Measurements from ENCODE around the gene ARL6IP5. TPM values are rescaled to one million over a fixed set of nuclear protein-coding genes. Genes with fewer than 3 reads are reported as not detected.

ARL6IP5 gene
- total RNA-seq, 1 experiment from 2014 or later = 41.5 TPM

DNA sequence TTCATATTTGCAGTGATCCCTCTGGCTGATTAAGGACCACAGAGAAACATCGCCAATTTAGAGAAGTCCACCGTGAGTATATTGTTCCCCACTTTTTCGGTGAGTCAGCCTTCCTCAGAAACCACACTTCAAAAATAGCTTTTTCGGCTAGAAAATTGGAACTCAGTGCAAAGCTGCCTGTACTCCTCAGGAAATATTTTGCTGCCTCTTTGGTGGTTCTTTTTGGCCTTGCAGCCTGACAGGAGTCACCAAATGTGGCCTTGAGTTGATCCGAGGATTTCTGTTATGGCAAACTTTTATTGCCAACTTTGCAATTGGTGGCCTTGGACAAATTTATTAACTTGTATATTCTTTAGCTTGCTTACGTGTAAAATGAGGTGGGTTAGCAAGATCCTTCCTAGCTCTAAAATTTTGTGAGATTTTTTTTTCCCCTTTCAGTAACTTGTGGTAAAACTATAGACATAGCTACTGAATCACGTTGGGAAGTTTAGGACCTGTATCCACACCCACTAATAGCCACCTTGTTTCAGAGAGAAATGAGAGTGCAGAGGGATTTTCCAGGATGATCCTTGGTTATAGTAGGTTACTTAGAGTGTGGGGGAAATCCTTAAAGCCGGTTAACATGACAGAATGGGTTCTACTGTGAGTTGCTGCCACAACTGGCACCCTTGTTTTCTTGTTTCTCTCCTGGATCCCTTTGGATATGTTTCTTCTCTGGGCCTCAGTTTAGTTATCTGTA is 9.9 kb downstream of the ARL6IP5 start:
- DNase-seq (ENCODE audit: low read depth, low spot score) (no peak), ATAC-seq (no peak)
- POLR2A ChIA-PET = no interaction called here
- Histone ChIP-seq H3K9me3 (ENCODE audit: control insufficient read depth, insufficient read depth, low read depth, low read length) (no peaks in the 10 kb centered on the region), H3K27ac (ENCODE audit: low read length) (no peak overlapping the region), H3K4me1 (ENCODE audit: control insufficient read depth, insufficient read depth, low read length) (peaks cover 6% of the 10 kb centered on the region), H3K36me3 (ENCODE audit: control insufficient read depth, insufficient read depth, low read length) (no peaks in the 10 kb centered on the region), H3K27me3 (ENCODE audit: control insufficient read depth, insufficient read depth, low read length) (no peaks in the 10 kb centered on the region), H3K4me3 (ENCODE audit: low read depth in 2 of 2, low read length in 2 of 2) (no peak overlapping the region)
- intact Hi-C loops (cut with micrococcal nuclease; ENCODE audit: unreplicated experiment) (no loop called here), in situ Hi-C loops (cut with HindIII; ENCODE audit: low pct_unique_long_range_greater_than_20kb, low sequenced_read_pairs) (no loop called here)
- no TSS peak for BruUV-seq (replicated peaks)
- TF ChIP-seq TCF7L2 (IDR thresholded peaks at IDR 0.05; ENCODE audit: low read depth, low read length) = no peak
- no peak for TF ChIP-seq POLR2AphosphoS5 (IDR thresholded peaks at IDR 0.05; ENCODE audit: low read depth, low read length)
- no peak for TF ChIP-seq SIN3A (IDR thresholded peaks at IDR 0.05; ENCODE audit: borderline replicate concordance, insufficient read depth, low read depth, low read length)
- TF ChIP-seq, protein P1, sequence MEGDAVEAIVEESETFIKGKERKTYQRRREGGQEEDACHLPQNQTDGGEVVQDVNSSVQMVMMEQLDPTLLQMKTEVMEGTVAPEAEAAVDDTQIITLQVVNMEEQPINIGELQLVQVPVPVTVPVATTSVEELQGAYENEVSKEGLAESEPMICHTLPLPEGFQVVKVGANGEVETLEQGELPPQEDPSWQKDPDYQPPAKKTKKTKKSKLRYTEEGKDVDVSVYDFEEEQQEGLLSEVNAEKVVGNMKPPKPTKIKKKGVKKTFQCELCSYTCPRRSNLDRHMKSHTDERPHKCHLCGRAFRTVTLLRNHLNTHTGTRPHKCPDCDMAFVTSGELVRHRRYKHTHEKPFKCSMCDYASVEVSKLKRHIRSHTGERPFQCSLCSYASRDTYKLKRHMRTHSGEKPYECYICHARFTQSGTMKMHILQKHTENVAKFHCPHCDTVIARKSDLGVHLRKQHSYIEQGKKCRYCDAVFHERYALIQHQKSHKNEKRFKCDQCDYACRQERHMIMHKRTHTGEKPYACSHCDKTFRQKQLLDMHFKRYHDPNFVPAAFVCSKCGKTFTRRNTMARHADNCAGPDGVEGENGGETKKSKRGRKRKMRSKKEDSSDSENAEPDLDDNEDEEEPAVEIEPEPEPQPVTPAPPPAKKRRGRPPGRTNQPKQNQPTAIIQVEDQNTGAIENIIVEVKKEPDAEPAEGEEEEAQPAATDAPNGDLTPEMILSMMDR (IDR thresholded peaks at IDR 0.05) = no peak
- TF ChIP-seq, protein P2, sequence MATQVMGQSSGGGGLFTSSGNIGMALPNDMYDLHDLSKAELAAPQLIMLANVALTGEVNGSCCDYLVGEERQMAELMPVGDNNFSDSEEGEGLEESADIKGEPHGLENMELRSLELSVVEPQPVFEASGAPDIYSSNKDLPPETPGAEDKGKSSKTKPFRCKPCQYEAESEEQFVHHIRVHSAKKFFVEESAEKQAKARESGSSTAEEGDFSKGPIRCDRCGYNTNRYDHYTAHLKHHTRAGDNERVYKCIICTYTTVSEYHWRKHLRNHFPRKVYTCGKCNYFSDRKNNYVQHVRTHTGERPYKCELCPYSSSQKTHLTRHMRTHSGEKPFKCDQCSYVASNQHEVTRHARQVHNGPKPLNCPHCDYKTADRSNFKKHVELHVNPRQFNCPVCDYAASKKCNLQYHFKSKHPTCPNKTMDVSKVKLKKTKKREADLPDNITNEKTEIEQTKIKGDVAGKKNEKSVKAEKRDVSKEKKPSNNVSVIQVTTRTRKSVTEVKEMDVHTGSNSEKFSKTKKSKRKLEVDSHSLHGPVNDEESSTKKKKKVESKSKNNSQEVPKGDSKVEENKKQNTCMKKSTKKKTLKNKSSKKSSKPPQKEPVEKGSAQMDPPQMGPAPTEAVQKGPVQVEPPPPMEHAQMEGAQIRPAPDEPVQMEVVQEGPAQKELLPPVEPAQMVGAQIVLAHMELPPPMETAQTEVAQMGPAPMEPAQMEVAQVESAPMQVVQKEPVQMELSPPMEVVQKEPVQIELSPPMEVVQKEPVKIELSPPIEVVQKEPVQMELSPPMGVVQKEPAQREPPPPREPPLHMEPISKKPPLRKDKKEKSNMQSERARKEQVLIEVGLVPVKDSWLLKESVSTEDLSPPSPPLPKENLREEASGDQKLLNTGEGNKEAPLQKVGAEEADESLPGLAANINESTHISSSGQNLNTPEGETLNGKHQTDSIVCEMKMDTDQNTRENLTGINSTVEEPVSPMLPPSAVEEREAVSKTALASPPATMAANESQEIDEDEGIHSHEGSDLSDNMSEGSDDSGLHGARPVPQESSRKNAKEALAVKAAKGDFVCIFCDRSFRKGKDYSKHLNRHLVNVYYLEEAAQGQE (IDR thresholded peaks at IDR 0.05; ENCODE audit: insufficient read depth in 1 of 2, low read depth in 2 of 2, low read length in 1 of 2) = no peak
- CTCF ChIA-PET = no interaction called here

DNA sequence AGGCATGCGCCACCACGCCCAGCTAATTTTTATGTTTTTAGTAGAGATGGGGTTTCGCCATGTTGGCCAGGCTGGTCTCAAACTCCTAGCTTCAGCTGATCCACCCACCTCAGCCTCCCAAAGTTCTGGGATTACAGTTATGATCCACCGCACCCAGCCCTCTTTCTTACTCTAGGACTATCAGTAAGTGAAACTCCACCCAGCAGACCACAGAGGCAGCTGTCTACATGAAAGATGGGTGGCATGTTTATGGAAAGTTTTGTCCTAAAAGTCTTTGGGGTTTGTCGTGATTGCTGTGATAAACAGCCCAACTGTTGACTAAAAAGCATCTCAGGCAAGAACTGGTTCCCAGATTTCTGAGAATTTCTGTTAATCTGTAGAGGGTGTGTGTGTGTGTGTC is 10.9 kb downstream of the ARL6IP5 start:
- no peaks in the 10 kb centered on the region for H3K36me3 ChIP-seq (ENCODE audit: control insufficient read depth, insufficient read depth, low read length)
- intact Hi-C loops (cut with micrococcal nuclease; ENCODE audit: unreplicated experiment) = no loop called here
- H3K4me3 ChIP-seq (ENCODE audit: low read depth in 2 of 2, low read length in 2 of 2) = no peak overlapping the region
- no peak overlapping the region for H3K27ac ChIP-seq (ENCODE audit: low read length)
- in situ Hi-C loops (cut with HindIII; ENCODE audit: low pct_unique_long_range_greater_than_20kb, low sequenced_read_pairs) = no loop called here
- no peak for ATAC-seq
- H3K9me3 ChIP-seq (ENCODE audit: control insufficient read depth, insufficient read depth, low read depth, low read length) = no peaks in the 10 kb centered on the region
- no peaks in the 10 kb centered on the region for H3K4me1 ChIP-seq (ENCODE audit: control insufficient read depth, insufficient read depth, low read length)
- BruUV-seq (replicated peaks) = no TSS peak
- ChIA-PET CTCF (no interaction called here), POLR2A (no interaction called here)
- H3K27me3 ChIP-seq (ENCODE audit: control insufficient read depth, insufficient read depth, low read length) = no peaks in the 10 kb centered on the region
- DNase-seq (ENCODE audit: low read depth, low spot score) = no peak
- TF ChIP-seq SIN3A (IDR thresholded peaks at IDR 0.05; ENCODE audit: borderline replicate concordance, insufficient read depth, low read depth, low read length) = no peak
- TF ChIP-seq, protein P1 (IDR thresholded peaks at IDR 0.05) = no peak
- TF ChIP-seq, protein P2 (IDR thresholded peaks at IDR 0.05; ENCODE audit: insufficient read depth in 1 of 2, low read depth in 2 of 2, low read length in 1 of 2) = no peak
- TF ChIP-seq TCF7L2 (IDR thresholded peaks at IDR 0.05; ENCODE audit: low read depth, low read length) = no peak
- TF ChIP-seq POLR2AphosphoS5 (IDR thresholded peaks at IDR 0.05; ENCODE audit: low read depth, low read length) = no peak

Data from Panc1 (cell line).